SK-N-SH (cell line): ENCODE results near the gene PRPF40B. TPM values are rescaled to one million over a fixed set of nuclear protein-coding genes. Genes with fewer than 3 reads are reported as not detected.

Source experiments
- CTCF ChIA-PET: fragments of 300-600, 350-600 bp; formaldehyde crosslinking; extraction: SDS; loops from one replicate; lab custom pipeline; 2021; lab: Yijun Ruan, JAX
- POLR2A ChIA-PET: fragments of 350-600 bp; sonication (Branson Sonifier 250); formaldehyde crosslinking; extraction: SDS; loops from one replicate; lab custom pipeline; 2020; ENCODE audit warnings: antibody characterized with exemption, inconsistent platforms; lab: Yijun Ruan, JAX
- DNase-seq: peaks from one replicate; pipeline ENCODE4 v3.0.0; 2012
- H2AFZ ChIP-seq: fragments of 200-600 bp; sonication (generic); 2 replicates; pipeline ENCODE4 v1.8.1; 2016; ENCODE audit warnings: antibody characterized with exemption, mild to moderate bottlenecking, low read depth
- H3F3A ChIP-seq: fragments of 200-600 bp; sonication (generic); replicated peaks from 2 replicates; pipeline ENCODE3; 2016; ENCODE audit warnings: antibody characterized with exemption, mild to moderate bottlenecking; ENCODE audit not compliant: insufficient read depth
- H3K27ac ChIP-seq, 2 experiments: fragments of 200-500 bp in 1 of 2; fragments of 200-600 bp in 1 of 2; sonication (Bioruptor generic) in 1 of 2; sonication (generic), shearing (Covaris generic) in 1 of 2; 2 replicates each; pipeline versions ENCODE4 v1.5.1 to v1.6.1; 2014 to 2016; ENCODE audit warnings: low read depth in 2 of 2, inconsistent platforms in 1 of 2, low read length in 1 of 2, mild to moderate bottlenecking in 1 of 2, mixed read lengths in 1 of 2
- H3K27me3 ChIP-seq: fragments of 200-600 bp; sonication (generic), shearing (Covaris generic); 2 replicates; pipeline ENCODE4 v1.6.1; 2016; ENCODE audit warnings: mixed run types; ENCODE audit not compliant: insufficient read depth
- H3K36me3 ChIP-seq, 2 experiments: fragments of 200-500 bp in 1 of 2; fragments of 200-600 bp in 1 of 2; sonication (Bioruptor generic) in 1 of 2; sonication (generic) in 1 of 2; replicated peaks in 1 of 2; 2 replicates each; pipeline versions ENCODE3 to v1.5.1; 2014 to 2016; ENCODE audit warnings: low read length in 1 of 2, mild to moderate bottlenecking in 1 of 2; ENCODE audit not compliant: insufficient read depth in 2 of 2, control insufficient read depth in 1 of 2
- H3K4me1 ChIP-seq, 2 experiments: fragments of 200-500 bp in 1 of 2; fragments of 200-600 bp in 1 of 2; sonication (Bioruptor generic) in 1 of 2; sonication (generic), shearing (Covaris generic) in 1 of 2; 2 replicates each; pipeline versions ENCODE4 v1.5.1 to v1.6.1; 2014 to 2016; ENCODE audit warnings: low read depth in 1 of 2, low read length in 1 of 2, mixed run types in 1 of 2; ENCODE audit not compliant: insufficient read depth in 2 of 2, control insufficient read depth in 1 of 2
- H3K4me2 ChIP-seq: fragments of 200-600 bp; sonication (generic), shearing (Covaris generic); 2 replicates; pipeline ENCODE4 v1.6.1; 2017; ENCODE audit warnings: mixed run types
- H3K4me3 ChIP-seq, 2 experiments: fragments of 200-500 bp in 1 of 2; fragments of 200-600 bp in 1 of 2; sonication (Bioruptor generic) in 1 of 2; sonication (generic), shearing (Covaris generic) in 1 of 2; 2 replicates each; pipeline versions ENCODE4 v1.5.1 to v1.8.1; 2014 to 2016; ENCODE audit warnings: low read depth in 2 of 2, inconsistent platforms in 1 of 2, low read length in 1 of 2, mild to moderate bottlenecking in 1 of 2, mixed read lengths in 1 of 2, moderate library complexity in 1 of 2
- H3K79me2 ChIP-seq: fragments of 200-600 bp; sonication (generic); 2 replicates; pipeline ENCODE4 v1.8.1; 2017; ENCODE audit warnings: mild to moderate bottlenecking; ENCODE audit not compliant: insufficient read depth
- H3K9ac ChIP-seq: fragments of 200-600 bp; sonication (generic); 2 replicates; pipeline ENCODE4 v1.6.1; 2017; ENCODE audit warnings: mixed run types
- H3K9me2 ChIP-seq: fragments of 200-600 bp; sonication (generic); 2 replicates; pipeline ENCODE4 v1.6.1; 2017; ENCODE audit warnings: mixed run types
- H3K9me3 ChIP-seq: fragments of 200-600 bp; sonication (generic); 2 replicates; pipeline ENCODE4 v1.6.1; 2017; ENCODE audit warnings: mixed run types, mild to moderate bottlenecking, moderate library complexity
- H4K20me1 ChIP-seq: fragments of 200-600 bp; sonication (generic); 2 replicates; pipeline ENCODE4 v1.6.1; 2017; ENCODE audit warnings: mild to moderate bottlenecking, mixed run types; ENCODE audit not compliant: insufficient read depth
- FOXM1 ChIP-seq: IDR thresholded peaks from 2 replicates; pipeline ENCODE4 v1.4.0; 2012; ENCODE audit warnings: low read depth, mild to moderate bottlenecking
- GABPA ChIP-seq: IDR thresholded peaks from 2 replicates; pipeline ENCODE4 v1.4.0; 2012; ENCODE audit warnings: low read depth, mild to moderate bottlenecking
- GATA2 ChIP-seq: sonication (generic); formaldehyde crosslinking; IDR thresholded peaks from 2 replicates; pipeline ENCODE4 v1.5.0; 2020; ENCODE audit warnings: mild to moderate bottlenecking, missing genetic modification reagents
- IRF3 ChIP-seq: fragments of 150-350 bp; IDR thresholded peaks from 2 replicates; pipeline ENCODE4 v1.6.1; 2016; ENCODE audit warnings: mild to moderate bottlenecking, low read depth, low read length
- JUND ChIP-seq: IDR thresholded peaks from 2 replicates; pipeline ENCODE4 v1.4.0; 2012
- POLR2AphosphoS5 ChIP-seq: IDR thresholded peaks from 2 replicates; pipeline ENCODE4 v1.6.1; 2012; ENCODE audit warnings: low read depth, low read length
- RAD21 ChIP-seq: IDR thresholded peaks from 2 replicates; pipeline ENCODE4 v1.6.1; 2012; ENCODE audit warnings: mild to moderate bottlenecking, low read length
- RFX5 ChIP-seq: IDR thresholded peaks from 2 replicates; pipeline ENCODE4 v1.6.1; 2012; ENCODE audit warnings: mild to moderate bottlenecking, improper control_type of control experiment, low read length
- RXRA ChIP-seq: IDR thresholded peaks from 2 replicates; pipeline ENCODE4 v1.4.0; 2012; ENCODE audit warnings: low read depth, mild to moderate bottlenecking, borderline replicate concordance
- SMC3 ChIP-seq: IDR thresholded peaks from 2 replicates; pipeline ENCODE4 v1.6.1; 2012; ENCODE audit warnings: low read depth, low read length, improper control_type of control experiment
- TAF1 ChIP-seq: IDR thresholded peaks from 2 replicates; pipeline ENCODE4 v1.6.1; 2012; ENCODE audit warnings: low read depth, mild to moderate bottlenecking, low read length, moderate library complexity, borderline replicate concordance
- TCF12 ChIP-seq: IDR thresholded peaks from 2 replicates; pipeline ENCODE4 v1.4.0; 2012
- TEAD4 ChIP-seq: IDR thresholded peaks from 2 replicates; pipeline ENCODE4 v1.4.0; 2012; ENCODE audit warnings: mild to moderate bottlenecking, borderline replicate concordance; ENCODE audit not compliant: insufficient read depth
- YY1 ChIP-seq: IDR thresholded peaks from 2 replicates; pipeline ENCODE4 v1.4.0; 2012; ENCODE audit warnings: low read depth, mild to moderate bottlenecking
- WGBS: methylation state at CpG from one replicate; pipeline ENCODE4 v1.1.6; 2017; ENCODE audit warnings: low lambda C conversion rate; 5-methylcytosine and 5-hydroxymethylcytosine counted together
- polyA plus RNA-seq, 3 experiments: library from polyadenylated mRNA; depleted of rRNA; stranded (reverse); fragments of >200 nt; gene quantifications; 2 replicates each; pipeline ENCODE4 v1.2.3, GENCODE V29; 2012
- TF ChIP-seq, protein P1 (sequence below): fragments of 200-600 bp; sonication (generic); IDR thresholded peaks from 2 replicates; pipeline ENCODE4 v1.6.1; 2017; ENCODE audit warnings: antibody characterized with exemption, mild to moderate bottlenecking, moderate library complexity
- TF ChIP-seq, protein P2 (sequence below): IDR thresholded peaks from 2 replicates; pipeline ENCODE4; 2012

PRPF40B gene
- polyA plus RNA-seq, 1 of the 3 experiments (the other 2 are of a cell fraction): 27.0 TPM

DNA sequence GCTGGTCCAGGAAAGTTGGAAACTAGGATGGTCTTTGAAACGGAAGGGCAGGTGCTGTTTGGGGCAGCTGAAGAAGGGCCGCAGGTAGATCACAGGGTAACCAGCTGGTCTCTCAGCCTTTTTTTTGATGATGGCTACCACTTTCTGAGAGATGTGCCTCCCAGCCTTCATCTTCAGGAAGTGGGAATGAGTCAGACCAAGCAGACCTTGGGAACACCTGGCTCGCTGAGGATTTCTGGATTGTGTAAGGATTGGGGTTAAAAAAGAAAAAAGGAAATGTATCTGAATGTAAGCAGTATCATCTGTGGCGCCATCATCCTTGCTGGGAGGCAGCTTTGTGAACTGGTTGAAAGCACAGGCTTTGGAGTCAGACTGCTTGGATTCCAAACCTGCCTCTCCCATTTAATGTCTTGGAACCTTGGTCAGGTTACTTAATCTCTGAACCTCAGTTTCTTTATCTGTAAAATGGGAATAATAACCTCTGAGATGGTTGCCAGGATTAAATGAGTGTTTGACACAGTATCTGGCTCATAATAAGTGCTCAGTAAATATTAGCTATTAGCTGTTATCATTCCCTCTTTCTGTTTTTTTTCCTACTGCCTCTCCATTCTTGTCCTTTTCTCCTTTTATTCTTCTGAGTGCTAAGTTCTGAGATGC, 1.7 kb downstream of the PRPF40B start:
- Histone ChIP-seq H2AFZ (no peak overlapping the region), H3K4me2 (no peak overlapping the region; the same call in 1 of the 2 replicates), H3K27me3 (no peaks in the 10 kb centered on the region), H3K36me3 (peaks cover 0 to 2% of the 10 kb centered on the region in 2 experiments), H3F3A (peaks cover 71% of the 10 kb centered on the region), H3K79me2 (peaks cover 3% of the 10 kb centered on the region; the same call in 1 of the 2 replicates), H3K27ac (peak overlapping the region in 1 of 2 experiments; percentile 79; a peak in 3 of 4 replicates), H3K9me3 (no peaks in the 10 kb centered on the region), H3K9ac (no peak overlapping the region), H3K4me1 (peaks cover 14 to 43% of the 10 kb centered on the region in 2 experiments; a peak in 3 of 4 replicates), H3K4me3 (no peak overlapping the region), H4K20me1 (no peaks in the 10 kb centered on the region), H3K9me2 (no peaks in the 10 kb centered on the region)
- WGBS: 79% methylated on average over 4 of the region's 4 CpGs
- ChIA-PET CTCF (interaction anchor here (0.8 to 13.7 kb wide), 7 partner anchors 12 to 336 kb away, joined by 3 to 102 read pairs (median 3); partner anchors contain the start of gene TMBIM6), POLR2A (interaction anchor here (0.8 to 2.3 kb wide), 2 partner anchors 11 to 13 kb away, joined by 3 to 10 read pairs; no protein-coding TSS in a partner anchor)
- peak; percentile 45; the same call in 1 of the 2 replicates for TF ChIP-seq TCF12
- no peak for TF ChIP-seq JUND
- DNase-seq: no peak

DNA sequence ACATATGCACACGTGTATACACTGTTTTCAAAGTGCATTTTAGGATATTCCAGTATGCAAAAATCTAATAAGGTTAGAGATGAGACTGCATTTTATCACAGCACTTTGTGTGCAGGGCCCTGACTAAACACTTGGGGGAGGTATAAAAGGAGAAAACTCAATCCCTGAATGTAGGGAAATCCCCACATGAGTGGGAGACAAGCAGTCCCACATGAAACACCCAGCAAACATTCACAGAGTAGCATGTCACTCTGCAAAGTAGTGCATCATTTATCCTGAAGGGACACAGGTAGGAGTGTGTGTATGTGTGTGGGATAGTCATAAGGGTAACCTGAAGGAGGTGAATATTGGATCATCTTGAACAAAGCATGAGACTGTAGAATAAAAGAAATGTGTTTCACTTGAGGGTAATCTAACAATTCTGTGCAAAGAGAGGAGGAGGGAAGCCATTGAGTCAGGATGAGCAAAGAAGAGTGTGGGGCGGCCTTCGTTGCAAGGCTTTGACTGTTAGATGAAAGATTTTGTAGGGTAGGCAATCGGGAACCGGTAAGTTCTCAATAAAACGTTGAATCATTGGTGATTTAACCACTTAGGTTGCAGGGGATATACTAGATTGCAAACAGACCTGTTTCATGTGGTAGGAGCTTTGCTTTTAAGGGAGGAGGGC, 2.9 kb downstream of the PRPF40B start:
- no peaks in the 10 kb centered on the region for H3K27me3 ChIP-seq
- POLR2A ChIA-PET: interaction anchor here (0.8 kb wide), 1 partner anchor 11 kb away, joined by 3 read pairs; no protein-coding TSS in a partner anchor
- H3K9ac ChIP-seq: no peak overlapping the region
- TF ChIP-seq YY1: no peak
- TF ChIP-seq, protein P1, sequence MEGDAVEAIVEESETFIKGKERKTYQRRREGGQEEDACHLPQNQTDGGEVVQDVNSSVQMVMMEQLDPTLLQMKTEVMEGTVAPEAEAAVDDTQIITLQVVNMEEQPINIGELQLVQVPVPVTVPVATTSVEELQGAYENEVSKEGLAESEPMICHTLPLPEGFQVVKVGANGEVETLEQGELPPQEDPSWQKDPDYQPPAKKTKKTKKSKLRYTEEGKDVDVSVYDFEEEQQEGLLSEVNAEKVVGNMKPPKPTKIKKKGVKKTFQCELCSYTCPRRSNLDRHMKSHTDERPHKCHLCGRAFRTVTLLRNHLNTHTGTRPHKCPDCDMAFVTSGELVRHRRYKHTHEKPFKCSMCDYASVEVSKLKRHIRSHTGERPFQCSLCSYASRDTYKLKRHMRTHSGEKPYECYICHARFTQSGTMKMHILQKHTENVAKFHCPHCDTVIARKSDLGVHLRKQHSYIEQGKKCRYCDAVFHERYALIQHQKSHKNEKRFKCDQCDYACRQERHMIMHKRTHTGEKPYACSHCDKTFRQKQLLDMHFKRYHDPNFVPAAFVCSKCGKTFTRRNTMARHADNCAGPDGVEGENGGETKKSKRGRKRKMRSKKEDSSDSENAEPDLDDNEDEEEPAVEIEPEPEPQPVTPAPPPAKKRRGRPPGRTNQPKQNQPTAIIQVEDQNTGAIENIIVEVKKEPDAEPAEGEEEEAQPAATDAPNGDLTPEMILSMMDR: peak; percentile 30
- CTCF ChIA-PET: interaction anchor here (0.6 to 13.7 kb wide), 3 partner anchors 11 to 268 kb away, joined by 3 to 102 read pairs (median 3); no protein-coding TSS in a partner anchor
- WGBS: 85% methylated on average over 6 of the region's 6 CpGs
- H3K9me3 ChIP-seq: no peaks in the 10 kb centered on the region
- peaks cover 0 to 2% of the 10 kb centered on the region in 2 experiments for H3K36me3 ChIP-seq
- DNase-seq: no peak
- peaks cover 14 to 40% of the 10 kb centered on the region in 2 experiments; a peak in 3 of 4 replicates for H3K4me1 ChIP-seq
- H3K4me3 ChIP-seq: no peak overlapping the region
- no peaks in the 10 kb centered on the region for H4K20me1 ChIP-seq
- no peak overlapping the region for H2AFZ ChIP-seq
- peaks cover 68% of the 10 kb centered on the region for H3F3A ChIP-seq
- no peak overlapping the region for H3K4me2 ChIP-seq
- H3K27ac ChIP-seq: peak overlapping the region in 1 of 2 experiments; percentile 79; a peak in 2 of 4 replicates
- H3K79me2 ChIP-seq: peaks cover 3% of the 10 kb centered on the region; the same call in 1 of the 2 replicates
- no peaks in the 10 kb centered on the region for H3K9me2 ChIP-seq

DNA sequence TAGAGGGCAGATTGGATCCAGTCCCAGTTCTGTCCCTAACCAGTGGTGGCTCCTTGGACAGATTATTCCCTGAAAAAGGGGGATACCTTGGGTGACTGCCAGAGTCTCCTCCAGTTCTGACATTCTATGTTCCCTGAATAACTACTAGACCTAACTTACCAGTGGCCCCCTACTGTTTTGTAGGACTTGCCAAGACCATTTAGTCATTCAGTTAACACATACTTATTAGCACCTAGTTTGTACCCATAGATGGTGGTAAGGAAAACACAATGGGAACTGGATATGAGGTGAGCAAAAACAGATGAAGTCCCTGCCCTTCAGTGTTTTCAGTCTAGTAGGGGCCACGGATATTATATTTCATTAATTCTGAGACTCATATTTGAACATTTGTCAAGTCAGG, 3.5 kb downstream of the PRPF40B start:
- CTCF ChIA-PET: interaction anchor here (1.1 to 13.7 kb wide), 2 partner anchors 10 to 18 kb away, joined by 7 to 102 read pairs; no protein-coding TSS in a partner anchor
- 96% methylated on average over 1 of the region's 1 CpG for WGBS
- TF ChIP-seq TAF1: no peak
- TF ChIP-seq RAD21: no peak
- TF ChIP-seq SMC3: no peak
- TF ChIP-seq JUND: no peak
- TF ChIP-seq TCF12: no peak
- TF ChIP-seq, protein P2, sequence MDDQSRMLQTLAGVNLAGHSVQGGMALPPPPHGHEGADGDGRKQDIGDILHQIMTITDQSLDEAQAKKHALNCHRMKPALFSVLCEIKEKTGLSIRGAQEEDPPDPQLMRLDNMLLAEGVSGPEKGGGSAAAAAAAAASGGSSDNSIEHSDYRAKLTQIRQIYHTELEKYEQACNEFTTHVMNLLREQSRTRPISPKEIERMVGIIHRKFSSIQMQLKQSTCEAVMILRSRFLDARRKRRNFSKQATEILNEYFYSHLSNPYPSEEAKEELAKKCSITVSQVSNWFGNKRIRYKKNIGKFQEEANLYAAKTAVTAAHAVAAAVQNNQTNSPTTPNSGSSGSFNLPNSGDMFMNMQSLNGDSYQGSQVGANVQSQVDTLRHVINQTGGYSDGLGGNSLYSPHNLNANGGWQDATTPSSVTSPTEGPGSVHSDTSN: no peak
- no peak for TF ChIP-seq FOXM1
- no peak for TF ChIP-seq IRF3
- TF ChIP-seq GABPA: no peak
- no peak for TF ChIP-seq POLR2AphosphoS5
- TF ChIP-seq TEAD4: no peak
- no peak for TF ChIP-seq RFX5
- TF ChIP-seq GATA2 (CRISPR knock-in tag): no peak
- no peak for TF ChIP-seq RXRA

More for the DNA sequence above, 3.5 kb downstream of the PRPF40B start:
- H3F3A ChIP-seq: peaks cover 68% of the 10 kb centered on the region
- POLR2A ChIA-PET: no interaction called here
- peaks cover 10 to 35% of the 10 kb centered on the region in 2 experiments; a peak in 3 of 4 replicates for H3K4me1 ChIP-seq
- no peak overlapping the region for H3K4me2 ChIP-seq
- no peaks in the 10 kb centered on the region for H3K27me3 ChIP-seq
- no peak overlapping the region for H3K9ac ChIP-seq
- no peak overlapping the region for H2AFZ ChIP-seq
- H3K27ac ChIP-seq: peak overlapping the region in 1 of 2 experiments; percentile 79; a peak in 2 of 4 replicates
- H3K79me2 ChIP-seq: peaks cover 3% of the 10 kb centered on the region; the same call in 1 of the 2 replicates
- peaks cover 0 to 4% of the 10 kb centered on the region in 2 experiments for H3K36me3 ChIP-seq
- H4K20me1 ChIP-seq: no peaks in the 10 kb centered on the region
- no peaks in the 10 kb centered on the region for H3K9me2 ChIP-seq
- no peak overlapping the region for H3K4me3 ChIP-seq
- DNase-seq: no peak
- no peaks in the 10 kb centered on the region for H3K9me3 ChIP-seq
